GM21529 (cell line): ENCODE measurements around the gene ACTA1.
"Not testable (repeated sequence)": the region's sequence is repeated elsewhere in the genome, so short reads cannot be mapped to it uniquely, and the experiment has no call there.

ENCODE experiments used
- ATAC-seq: cut with Tn5 transposase; IDR thresholded peaks from one replicate; pipeline ENCODE4 v1.9.1; 2021; ENCODE audit not compliant: unreplicated experiment

Gene ACTA1

DNA sequence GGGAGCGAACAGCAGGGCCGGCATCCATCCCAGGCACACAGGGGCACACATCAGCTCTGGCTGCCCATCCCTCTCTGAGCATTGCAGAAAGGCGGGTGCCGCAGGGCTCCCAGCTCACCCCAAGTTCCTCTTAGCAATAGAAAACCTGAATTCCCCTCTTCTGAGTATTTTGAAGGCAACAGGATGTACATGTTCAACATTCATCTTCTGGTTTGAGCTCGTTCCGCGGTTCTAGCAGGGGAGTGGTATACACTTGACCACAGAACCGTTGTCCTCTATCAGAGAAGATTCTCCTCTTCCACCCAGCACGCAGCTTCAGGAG, 23.6 kb downstream of the ACTA1 start:
- ATAC-seq: no peak

DNA sequence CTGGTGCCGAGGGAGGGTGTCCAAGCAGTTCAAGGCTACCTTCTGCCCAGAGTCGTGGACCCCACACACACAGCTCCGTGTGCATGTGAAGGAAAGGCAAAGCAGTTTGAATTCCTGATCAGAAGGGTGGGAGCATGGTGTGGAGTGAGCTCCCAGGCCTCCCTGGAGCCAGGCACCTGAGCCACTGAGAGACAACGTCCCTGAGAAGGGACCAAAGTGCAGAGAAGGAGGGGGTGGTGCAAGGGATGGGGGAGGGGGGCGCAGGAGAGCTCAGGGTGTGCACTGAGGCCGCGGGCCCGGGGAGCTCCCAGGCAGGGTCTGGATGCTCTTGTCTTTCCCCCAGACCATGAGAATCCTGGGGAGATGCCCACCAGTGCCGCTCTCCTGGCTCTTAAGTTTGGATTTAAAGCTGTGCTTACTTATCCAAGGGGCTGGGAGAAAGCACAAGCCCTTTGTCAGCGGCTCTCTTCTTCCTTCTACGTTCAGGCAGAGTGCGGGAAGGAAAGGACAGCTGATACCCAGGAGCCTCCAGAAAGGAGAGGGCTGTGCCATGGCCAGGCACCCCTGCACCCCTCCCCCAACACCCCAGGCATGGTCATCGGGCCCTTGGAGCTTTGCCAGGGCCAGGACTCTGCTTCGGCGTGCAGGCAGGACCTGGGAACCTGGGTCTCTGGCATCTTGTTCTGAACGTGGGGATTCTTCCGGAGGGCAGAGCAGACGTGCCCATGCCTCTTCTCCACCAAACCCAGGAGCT, 24.1 kb downstream of the ACTA1 start:
- no peak for ATAC-seq

DNA sequence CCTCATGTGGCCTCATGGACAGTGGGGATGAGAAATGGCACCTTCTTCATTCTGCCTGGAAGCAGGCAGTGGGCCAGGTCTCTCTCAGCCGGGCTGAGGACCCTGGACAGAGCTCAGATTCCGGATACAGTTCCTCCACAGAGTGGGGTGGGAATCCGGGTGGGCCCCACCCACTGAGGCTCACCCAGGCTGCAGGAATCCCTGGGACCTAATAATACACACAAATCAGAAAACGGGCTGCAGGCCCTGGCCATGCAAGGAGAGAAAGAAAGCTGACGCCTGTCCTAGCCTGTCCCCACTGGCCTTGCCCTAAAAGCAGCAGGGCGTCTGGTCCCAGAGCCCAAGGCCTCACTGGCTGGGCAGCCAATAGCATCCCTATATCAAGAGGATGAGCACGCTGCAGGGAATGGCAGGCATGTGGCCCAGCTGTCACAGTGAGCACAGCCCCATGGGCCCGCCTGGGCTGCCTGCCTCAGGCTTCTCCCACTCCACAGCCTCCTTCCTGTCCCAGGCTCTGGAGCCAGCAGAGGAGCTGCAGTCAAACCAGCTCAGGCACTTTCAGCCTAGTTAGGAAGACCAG, 25.3 kb downstream of the ACTA1 start:
- ATAC-seq: no peak

DNA sequence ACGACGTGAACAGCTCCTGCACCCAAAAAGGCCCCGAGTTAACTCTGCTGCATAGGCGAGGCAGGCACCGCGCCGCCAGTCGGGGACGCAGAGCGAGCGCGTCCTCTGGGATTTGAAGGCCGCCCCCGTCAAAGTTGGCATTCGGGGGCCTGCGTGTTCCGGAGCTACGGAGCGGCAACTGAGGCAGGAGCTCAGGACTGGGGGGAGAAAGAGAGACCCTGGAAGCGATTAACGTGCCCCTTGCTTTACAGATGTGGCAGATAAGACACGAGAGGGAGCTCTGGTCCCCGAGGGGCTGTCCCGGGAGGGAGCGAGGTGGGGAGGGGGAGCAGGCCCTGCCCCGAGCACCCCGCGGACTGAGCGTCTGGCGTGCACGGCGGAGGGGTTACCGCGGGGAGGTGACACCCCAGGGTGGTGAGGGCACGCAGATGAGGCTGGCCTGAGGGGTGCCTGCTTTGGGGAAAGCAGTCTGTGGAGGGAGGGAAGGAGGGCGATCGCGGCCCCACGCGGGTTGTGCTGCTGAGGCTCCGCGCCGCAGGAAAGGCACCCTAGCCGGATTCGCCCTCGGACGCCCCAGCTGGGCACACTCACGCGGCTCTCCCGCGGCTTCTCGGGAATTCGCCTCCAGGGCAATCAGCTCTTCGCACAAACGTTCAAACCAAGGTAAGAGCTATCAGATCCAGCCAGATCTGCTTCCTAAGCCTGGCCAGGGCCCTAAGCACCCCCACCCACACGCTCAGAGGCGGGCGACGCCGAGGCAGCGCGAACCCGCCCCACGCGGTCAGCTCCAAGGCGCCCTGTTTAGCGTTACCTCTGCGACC, 26.5 kb downstream of the ACTA1 start:
- no peak for ATAC-seq

DNA sequence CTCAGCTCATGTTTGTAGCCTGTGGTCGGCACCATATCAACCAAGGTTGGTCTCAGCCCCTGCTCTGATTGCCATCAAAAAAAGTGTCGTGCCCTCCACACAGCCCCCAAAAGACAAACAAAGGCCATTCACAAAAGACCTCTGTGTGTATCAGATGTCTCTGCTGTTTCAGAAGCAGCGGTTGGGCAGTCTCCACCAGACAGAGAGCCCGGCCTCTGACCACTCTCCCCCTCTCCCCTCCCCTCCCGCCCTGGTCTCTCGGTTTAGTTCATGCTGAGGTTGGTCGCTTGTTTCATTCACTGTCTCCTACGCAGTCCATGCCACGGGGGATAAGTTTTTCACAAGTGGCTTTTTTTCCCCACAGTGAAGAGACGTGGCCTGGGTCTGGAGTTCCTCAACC, 27.1 kb downstream of the ACTA1 start:
- no peak for ATAC-seq

DNA sequence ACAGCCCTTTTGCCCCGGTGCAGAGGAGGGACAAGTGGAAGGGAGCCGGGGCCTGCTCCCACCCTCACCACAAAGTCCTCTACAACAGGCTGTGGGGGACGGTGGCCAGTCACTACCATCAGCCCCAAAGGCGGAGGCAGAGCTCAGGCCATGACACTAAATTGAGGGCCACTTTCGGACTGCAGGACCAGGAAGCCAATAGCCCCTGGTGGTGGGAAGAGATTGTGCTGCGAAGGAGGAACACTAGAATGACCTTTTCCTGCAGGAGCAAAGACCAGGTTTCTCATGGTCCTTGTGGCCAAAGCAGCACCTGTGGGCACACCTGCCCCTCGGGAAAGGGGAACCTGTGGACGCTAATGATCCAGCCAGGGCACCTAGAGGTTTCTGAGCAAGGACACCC, 30.3 kb downstream of the ACTA1 start:
- ATAC-seq: no peak

DNA sequence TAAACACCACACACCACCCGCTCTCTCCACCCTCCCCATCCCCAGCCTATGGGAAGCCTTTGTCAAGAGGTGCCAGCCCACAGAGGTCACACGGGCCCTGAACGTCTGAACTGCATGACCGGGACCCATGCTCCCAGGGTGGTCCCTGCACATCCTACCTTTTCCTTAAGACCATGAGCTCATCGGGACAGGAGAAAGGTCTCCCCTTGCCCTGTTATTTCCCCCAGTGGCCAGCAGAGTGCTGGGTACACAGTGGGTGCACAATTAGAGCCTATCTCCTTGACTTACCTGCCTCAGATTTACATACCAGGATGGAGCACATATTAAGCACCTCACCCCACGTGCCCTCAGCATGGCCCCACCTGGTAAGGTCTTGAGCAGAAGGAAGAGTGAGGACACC, 30.9 kb downstream of the ACTA1 start:
- ATAC-seq: no peak

DNA sequence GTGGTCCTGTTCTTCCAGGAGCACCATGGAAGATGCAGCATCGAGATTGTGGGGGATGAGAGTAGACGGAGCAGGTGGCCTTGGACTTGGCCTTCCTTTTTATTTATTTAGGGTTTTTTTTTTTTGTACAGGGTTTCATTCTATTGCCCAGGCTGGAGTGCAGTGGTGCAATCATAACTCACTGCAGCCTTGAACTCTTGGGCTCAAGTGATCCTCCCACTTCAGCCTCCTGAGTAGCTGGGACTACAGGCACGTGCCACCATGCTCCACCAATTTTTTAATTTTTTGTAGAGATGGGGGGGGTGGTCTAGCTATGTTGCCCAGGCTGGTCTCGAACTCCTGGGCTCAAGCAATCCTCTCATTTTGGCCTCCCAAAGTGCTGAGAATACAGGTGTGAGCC, 31.6 kb downstream of the ACTA1 start:
- not testable (repeated sequence) for ATAC-seq

DNA sequence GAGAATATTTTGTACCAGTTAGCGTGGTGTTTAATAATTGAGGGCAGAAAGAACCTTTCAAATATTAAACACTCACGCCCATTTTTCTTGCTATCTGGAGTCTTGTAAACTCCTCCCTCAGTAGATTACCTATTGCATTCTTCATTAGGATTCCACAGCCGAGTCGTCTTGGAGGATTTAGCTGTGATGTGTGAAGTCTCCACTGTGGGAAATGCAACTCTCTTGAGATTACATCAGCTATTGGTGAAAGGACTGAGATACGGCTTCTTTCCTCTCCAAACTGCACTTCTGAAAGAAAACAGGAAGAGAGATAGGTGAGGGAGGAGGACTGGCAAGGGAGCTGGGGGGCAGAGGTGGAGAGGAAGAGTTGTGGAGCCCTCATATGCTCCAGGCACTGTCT, 36.1 kb downstream of the ACTA1 start:
- ATAC-seq: no peak

DNA sequence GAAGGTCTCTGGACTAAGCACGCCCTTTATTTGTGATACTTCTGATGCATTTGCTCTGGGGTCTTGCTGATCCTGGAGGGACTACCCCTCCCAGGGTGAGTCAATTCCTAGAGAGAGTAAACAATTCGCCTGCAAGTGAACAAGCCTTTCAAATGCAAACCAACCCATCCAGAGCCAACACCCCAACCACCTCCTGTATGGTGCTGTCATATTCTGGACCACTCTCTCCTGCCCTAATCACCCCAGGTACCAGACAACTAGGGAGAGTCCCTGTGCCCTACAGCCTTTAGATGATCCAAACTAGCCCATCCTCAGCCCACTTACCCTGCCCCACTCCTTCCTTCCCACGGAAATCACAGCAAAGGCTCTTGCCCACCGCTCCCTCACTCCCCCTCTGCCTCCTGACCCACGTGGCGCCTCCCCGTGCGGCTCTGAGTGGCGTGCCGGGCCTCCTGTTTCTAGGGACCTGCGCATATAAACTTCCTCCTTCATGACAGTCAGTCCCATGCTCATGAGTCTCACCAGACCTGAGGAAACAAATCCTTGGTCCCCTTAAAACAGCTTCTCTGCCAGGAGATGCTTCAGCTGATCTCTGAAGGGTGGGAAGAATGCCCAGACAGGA, 37.2 kb downstream of the ACTA1 start:
- no peak for ATAC-seq

DNA sequence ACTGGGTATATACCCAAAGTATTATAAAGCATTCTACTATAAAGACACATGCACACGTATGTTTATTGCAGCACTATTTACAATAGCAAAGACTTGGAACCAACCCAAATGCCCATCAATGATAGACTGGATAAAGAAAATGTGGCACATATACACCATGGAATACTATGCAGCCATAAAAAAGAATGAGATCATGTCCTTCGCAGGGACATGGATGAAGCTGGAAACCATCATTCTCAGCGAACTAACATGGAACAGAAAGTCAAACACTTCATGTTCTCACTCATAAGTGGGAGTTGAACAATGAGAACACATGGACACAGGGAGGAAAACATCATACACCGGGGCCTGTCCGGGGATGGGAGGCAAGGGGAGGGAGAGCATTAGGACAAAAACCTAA, 39.4 kb downstream of the ACTA1 start:
- ATAC-seq: not testable (repeated sequence)

DNA sequence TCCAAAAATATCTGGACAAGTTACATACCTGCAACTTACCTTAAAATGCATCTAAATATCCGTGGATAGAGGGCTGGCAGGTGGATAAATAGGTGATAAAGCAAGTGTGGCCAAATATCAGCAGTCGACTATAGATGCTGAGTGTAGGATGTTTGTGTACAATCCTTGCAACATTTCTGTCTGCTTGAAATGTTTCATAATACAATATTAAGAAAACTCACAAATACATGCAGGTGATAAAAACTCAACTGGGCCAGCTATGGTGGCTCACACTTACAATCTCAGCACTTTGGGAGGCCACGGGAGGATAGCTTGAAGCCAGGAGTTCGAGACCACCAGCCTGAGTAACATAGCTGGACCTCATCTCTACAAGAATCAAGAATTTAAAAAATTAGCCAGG, 41.0 kb downstream of the ACTA1 start:
- no peak for ATAC-seq

DNA sequence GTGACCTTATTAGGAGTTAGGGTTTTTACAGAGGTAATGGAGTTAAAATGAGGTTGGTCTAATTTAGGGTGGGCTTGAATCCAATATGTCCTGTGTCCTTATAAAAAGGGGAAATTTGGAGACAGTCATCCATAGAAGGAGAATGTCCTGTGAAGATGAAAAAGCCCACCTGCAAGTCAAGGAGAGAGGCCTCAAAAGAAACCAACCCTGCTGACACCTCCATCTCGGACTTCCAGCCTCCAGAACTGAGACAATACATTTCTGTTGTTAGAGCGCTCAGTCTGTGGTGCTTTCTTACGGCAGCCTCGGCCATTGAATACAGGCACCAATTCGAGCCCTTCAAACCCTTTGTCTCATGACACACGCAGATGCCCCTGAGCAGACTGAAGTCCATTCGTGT, 43.8 kb downstream of the ACTA1 start:
- no peak for ATAC-seq

DNA sequence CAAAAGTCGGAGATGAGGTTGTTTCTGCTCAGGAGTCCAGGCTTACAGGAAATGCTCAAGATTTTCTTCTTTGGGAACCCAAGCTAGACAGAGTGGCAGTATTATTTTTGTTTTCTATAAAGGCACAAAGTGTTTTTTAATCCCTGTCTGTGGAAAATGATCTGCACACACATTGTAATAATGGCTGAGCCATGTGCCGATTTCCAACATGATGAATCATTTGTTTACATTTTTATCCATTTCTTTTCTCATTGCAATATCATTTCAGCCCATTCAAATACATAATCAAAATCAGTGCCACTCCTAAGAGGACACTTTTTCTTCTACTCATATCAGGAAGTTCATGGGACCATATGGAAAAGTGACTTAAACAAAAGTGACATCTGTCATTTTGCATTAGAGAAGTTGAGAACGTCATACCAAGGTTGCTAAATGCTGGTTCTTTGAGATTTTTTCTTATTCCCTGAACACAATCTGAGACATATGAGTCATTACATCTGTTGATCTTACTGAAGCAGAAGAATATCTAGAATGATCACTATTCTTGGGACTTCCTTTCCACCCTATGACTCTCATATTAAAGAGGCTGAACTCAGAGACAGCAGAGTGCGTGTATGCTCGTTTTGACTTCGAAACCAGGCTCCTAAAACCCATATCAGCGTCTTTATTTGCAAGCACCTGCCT, 44.9 kb downstream of the ACTA1 start:
- ATAC-seq: no peak

DNA sequence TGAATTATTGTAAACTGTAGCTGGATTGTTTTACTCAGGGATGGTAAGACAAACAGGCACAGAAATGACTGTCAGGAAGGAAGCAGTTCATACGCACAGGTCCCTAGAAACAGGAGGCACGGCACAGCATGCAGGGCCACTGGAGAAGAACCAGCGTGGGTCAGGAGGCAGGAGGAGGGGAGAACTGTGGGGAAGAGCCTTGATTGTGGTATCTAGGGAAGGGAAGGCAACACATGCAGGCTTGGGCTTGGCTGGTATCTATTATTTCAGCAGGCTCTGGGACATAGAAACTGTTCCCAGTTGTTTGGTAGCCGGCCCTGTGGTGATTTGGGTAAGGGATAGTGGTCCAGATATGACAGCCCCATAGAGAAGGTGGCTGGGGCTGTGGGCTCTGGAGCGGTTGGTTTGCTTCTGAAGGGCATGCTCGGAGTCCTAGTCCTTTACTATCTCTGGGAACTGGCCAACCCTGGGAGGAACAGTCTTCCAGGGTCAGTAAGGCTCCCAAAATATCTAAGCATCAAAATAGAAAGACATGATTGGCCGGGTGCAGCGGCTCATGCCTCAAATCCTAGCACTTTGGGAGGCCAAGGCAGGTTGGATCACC, 47.9 kb downstream of the ACTA1 start:
- ATAC-seq: no peak

DNA sequence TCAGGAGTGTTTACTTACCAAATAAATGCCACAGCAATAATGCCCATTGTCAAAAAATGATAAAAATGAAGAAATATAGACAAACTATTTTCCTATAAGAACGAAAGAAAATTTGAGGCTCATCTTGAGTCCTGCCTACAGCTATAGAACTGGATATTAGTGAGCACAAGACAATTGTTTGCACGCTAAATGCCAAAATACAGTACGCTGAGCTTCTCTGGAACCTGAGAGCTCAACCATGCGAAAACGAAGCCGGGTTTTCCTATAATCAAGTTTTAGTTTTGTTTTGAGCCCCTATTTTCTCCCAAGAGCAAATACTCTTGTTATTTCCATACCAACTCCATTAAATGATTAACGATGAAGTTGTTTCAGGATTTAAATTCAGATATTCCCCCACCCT, 49.1 kb downstream of the ACTA1 start:
- ATAC-seq: no peak

DNA sequence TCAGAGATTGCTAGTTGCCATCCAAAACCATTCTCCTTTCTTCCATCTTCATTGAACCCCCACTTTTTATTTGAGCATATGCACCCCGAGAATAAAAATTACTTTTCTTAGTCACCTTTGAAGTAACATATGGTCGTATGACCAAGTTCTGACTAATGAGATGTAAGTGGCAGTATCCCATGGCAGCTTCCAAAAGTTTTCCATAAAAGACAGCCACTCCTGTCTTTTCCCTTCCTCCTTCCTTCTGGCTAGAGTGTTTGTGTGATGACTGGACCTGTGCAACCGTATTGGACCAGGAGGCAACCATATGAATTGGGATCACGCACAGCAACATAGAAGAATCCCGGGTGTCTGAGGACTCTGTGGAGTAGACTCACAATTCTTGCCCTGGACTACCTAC, 49.9 kb downstream of the ACTA1 start:
- ATAC-seq: no peak

DNA sequence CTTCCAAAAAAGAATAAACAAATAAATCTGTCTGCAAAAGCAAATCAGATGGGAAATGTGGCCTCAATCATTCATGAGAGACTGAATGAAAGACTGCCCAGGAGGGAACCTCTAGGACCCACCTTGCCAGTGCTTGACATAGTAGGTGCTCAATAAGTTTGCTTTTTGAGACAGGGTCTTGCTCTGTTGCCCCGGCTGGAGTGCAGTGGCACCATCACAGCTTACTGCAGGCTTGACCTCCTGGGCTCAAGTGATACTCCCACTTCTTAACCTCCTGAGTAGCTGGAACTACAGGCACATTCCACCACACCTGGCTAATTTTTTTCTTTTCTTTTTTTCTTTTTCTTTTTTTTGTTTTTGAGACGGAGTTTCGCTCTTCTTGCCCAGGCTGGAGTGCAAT, 50.7 kb downstream of the ACTA1 start:
- ATAC-seq: no peak
